Colonic mucosa (tissue), 4 donors: ENCODE results near the gene KICS2. TPM values are rescaled to one million over a fixed set of nuclear protein-coding genes. Genes with fewer than 3 reads are reported as not detected.
A peak's percentile ranks its signal among the peaks of the same experiment; 100 is the strongest.

ENCODE experiments used
- DNase-seq: peaks from one replicate; pipeline ENCODE4 v3.0.0-alpha.2; 2020
- H3K27ac ChIP-seq: fragments of 200-600 bp; one replicate; pipeline ENCODE4 v1.8.0; 2021
- H3K27me3 ChIP-seq: fragments of 200-600 bp; one replicate; pipeline ENCODE4 v1.8.0; 2021
- H3K36me3 ChIP-seq: fragments of 200-600 bp; one replicate; pipeline ENCODE4 v1.8.0; 2021
- H3K4me1 ChIP-seq: fragments of 200-600 bp; one replicate; pipeline ENCODE4 v1.8.0; 2021; ENCODE audit warnings: mild to moderate bottlenecking
- H3K4me3 ChIP-seq: fragments of 200-600 bp; one replicate; pipeline ENCODE4 v1.8.0; 2021
- H3K9ac ChIP-seq, 2 donors: one replicate each; pipeline ENCODE4 v1.7.0; 2013; ENCODE audit warnings: control low read depth in 2 of 2, low read depth in 2 of 2, low read length in 2 of 2
- H3K9me3 ChIP-seq: fragments of 200-600 bp; one replicate; pipeline ENCODE4 v1.8.0; 2021
- intact Hi-C: fragments of 100-400 bp; cut with DNase I; formaldehyde crosslinking; loops from one replicate; pipeline ENCODE4 v1.14.1; 2022
- total RNA-seq, 2 donors: library from RNA; stranded (reverse); fragmentation: NEBNext Ultra II Directional in 1 of 2; extraction: Animal tissue kit (Norgen Biotek cat#: 25700) in 1 of 2; gene quantifications; one replicate each; pipeline ENCODE4 v1.2.1, GENCODE V29; 2021
- TF ChIP-seq, protein P1 (sequence below): fragments of 200-600 bp; IDR thresholded peaks from one replicate; pipeline ENCODE4 v1.8.0; 2022; ENCODE audit warnings: antibody characterized with exemption, mild to moderate bottlenecking
- donor health status: healthy.
- donor health status: DM: no; HTN: no; CAD: no.
- donor health status: DM: no; HTN: no; CAD: no.

Gene KICS2
- total RNA-seq, 2 donors from 2014 or later: 3.4 to 5.5 TPM

GRCh38 chr12:64229796-64230195 lies 7.7 kb upstream of the KICS2 start:
- Histone ChIP-seq H3K9me3 (no peaks in the 10 kb centered on the region), H3K36me3 (no peaks in the 10 kb centered on the region), H3K27ac (no peak overlapping the region), H3K4me3 (no peak overlapping the region), H3K4me1 (no peaks in the 10 kb centered on the region), H3K9ac (no peak overlapping the region), H3K27me3 (no peaks in the 10 kb centered on the region)
- intact Hi-C loops: no loop called here
- no peak for DNase-seq
- TF ChIP-seq, protein P1, sequence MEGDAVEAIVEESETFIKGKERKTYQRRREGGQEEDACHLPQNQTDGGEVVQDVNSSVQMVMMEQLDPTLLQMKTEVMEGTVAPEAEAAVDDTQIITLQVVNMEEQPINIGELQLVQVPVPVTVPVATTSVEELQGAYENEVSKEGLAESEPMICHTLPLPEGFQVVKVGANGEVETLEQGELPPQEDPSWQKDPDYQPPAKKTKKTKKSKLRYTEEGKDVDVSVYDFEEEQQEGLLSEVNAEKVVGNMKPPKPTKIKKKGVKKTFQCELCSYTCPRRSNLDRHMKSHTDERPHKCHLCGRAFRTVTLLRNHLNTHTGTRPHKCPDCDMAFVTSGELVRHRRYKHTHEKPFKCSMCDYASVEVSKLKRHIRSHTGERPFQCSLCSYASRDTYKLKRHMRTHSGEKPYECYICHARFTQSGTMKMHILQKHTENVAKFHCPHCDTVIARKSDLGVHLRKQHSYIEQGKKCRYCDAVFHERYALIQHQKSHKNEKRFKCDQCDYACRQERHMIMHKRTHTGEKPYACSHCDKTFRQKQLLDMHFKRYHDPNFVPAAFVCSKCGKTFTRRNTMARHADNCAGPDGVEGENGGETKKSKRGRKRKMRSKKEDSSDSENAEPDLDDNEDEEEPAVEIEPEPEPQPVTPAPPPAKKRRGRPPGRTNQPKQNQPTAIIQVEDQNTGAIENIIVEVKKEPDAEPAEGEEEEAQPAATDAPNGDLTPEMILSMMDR: no peak

DNA sequence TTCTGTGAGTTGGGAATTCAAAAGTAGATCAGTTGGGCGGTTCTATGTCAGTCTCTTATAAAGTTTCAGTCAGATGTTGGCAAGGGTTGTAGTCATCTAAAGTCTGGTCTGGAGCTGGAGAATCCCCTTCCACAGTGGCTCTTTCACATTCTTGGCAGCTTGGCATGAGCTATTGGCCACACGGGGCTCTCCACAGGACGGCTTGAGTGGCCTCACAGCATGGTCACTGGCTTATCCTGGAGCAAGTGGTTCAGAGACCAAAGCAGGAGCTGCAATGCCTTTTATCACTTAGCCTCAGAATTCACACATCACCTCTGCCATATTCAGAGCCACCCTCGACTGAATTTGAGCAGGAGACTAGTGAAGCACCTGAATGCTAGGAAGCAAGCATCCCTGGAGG lies 7.1 kb upstream of the KICS2 start:
- H3K36me3 ChIP-seq: no peaks in the 10 kb centered on the region
- H3K9ac ChIP-seq: no peak overlapping the region
- DNase-seq: no peak
- no peaks in the 10 kb centered on the region for H3K4me1 ChIP-seq
- H3K9me3 ChIP-seq: no peaks in the 10 kb centered on the region
- no peak overlapping the region for H3K27ac ChIP-seq
- intact Hi-C loops: no loop called here
- H3K27me3 ChIP-seq: no peaks in the 10 kb centered on the region
- TF ChIP-seq, protein P1: no peak
- H3K4me3 ChIP-seq: no peak overlapping the region

- Histone ChIP-seq H3K4me1 (peaks cover 4% of the 10 kb centered on the region), H3K27me3 (no peaks in the 10 kb centered on the region), H3K36me3 (no peaks in the 10 kb centered on the region), H3K9ac (no peak overlapping the region), H3K9me3 (no peaks in the 10 kb centered on the region), H3K27ac (no peak overlapping the region), H3K4me3 (no peak overlapping the region)
- no peak for DNase-seq
- TF ChIP-seq, protein P1: no peak
- intact Hi-C loops: no loop called here
These were observed 3.5 kb upstream of the KICS2 start for GRCh38 chr12:64225626-64226025.

GRCh38 chr12:64221651-64222008 lies 466 bp downstream of the KICS2 start:
- H3K36me3 ChIP-seq: no peaks in the 10 kb centered on the region

DNA sequence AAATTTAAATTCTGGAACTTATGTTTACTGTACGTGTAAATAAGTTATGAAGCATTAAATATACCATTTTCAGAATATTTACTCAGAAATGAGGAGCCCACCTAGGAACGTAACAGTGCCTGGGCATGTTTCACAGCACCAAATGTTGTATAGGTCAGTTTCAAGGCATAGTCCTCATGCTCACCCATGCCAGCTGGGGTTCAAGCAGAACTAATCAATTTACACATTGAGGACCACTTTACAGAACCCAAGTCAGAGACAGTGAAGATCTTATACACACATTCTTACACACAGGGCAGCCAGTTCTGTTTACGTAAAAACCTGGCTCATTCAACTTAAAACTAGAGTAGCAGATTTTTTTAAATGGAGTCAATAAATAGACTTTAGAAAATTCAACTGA lies 2.0 kb downstream of the KICS2 start:
- intact Hi-C loops: no loop called here
- no peak for DNase-seq
- TF ChIP-seq, protein P1: no peak
- H3K27me3 ChIP-seq: no peaks in the 10 kb centered on the region
- no peaks in the 10 kb centered on the region for H3K9me3 ChIP-seq
- no peaks in the 10 kb centered on the region for H3K36me3 ChIP-seq
- no peak overlapping the region for H3K27ac ChIP-seq
- H3K4me1 ChIP-seq: peaks cover 4% of the 10 kb centered on the region
- no peak overlapping the region for H3K4me3 ChIP-seq
- no peak overlapping the region for H3K9ac ChIP-seq

More at GRCh38 chr12:64221651-64222008, 466 bp downstream of the KICS2 start:
- intact Hi-C loops: no loop called here
- peak overlapping the region; percentile 88 to 90 for H3K9ac ChIP-seq
- H3K4me3 ChIP-seq: peak overlapping the region; percentile 94
- peak; percentile 94 for DNase-seq
- H3K27ac ChIP-seq: peak overlapping the region; percentile 77
- H3K4me1 ChIP-seq: peaks cover 4% of the 10 kb centered on the region
- no peaks in the 10 kb centered on the region for H3K9me3 ChIP-seq
- TF ChIP-seq, protein P1: no peak
- no peaks in the 10 kb centered on the region for H3K27me3 ChIP-seq

GRCh38 chr12:64219145-64219544 lies 3.0 kb downstream of the KICS2 start:
- no peaks in the 10 kb centered on the region for H3K27me3 ChIP-seq
- no peak overlapping the region for H3K4me3 ChIP-seq
- intact Hi-C loops: no loop called here
- no peak for DNase-seq
- no peaks in the 10 kb centered on the region for H3K36me3 ChIP-seq
- peaks cover 4% of the 10 kb centered on the region for H3K4me1 ChIP-seq
- H3K27ac ChIP-seq: no peak overlapping the region
- H3K9me3 ChIP-seq: no peaks in the 10 kb centered on the region
- TF ChIP-seq, protein P1: no peak
- H3K9ac ChIP-seq: no peak overlapping the region
